ENCODE data around the gene GLI3.

DNA sequence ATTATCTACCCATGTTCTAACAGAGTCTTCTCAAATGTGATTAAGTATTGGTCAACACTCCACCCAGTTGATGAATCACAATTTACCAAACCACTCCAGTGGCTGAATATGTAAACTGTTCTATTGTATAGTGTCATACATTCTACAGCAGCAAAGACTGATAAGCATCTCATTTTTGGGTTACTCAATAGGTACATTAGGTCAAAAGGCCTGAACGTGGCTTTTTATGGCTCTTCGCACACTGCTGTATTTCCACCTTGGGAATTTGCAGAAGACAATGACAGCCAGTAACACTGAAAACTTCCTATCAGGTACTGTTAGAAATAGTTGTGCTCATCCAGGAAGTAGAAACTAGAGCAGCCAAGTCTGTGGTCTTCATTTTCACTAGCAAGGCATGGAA lies 166.9 kb downstream of the GLI3 start:
- TF ChIP-seq, protein P1, sequence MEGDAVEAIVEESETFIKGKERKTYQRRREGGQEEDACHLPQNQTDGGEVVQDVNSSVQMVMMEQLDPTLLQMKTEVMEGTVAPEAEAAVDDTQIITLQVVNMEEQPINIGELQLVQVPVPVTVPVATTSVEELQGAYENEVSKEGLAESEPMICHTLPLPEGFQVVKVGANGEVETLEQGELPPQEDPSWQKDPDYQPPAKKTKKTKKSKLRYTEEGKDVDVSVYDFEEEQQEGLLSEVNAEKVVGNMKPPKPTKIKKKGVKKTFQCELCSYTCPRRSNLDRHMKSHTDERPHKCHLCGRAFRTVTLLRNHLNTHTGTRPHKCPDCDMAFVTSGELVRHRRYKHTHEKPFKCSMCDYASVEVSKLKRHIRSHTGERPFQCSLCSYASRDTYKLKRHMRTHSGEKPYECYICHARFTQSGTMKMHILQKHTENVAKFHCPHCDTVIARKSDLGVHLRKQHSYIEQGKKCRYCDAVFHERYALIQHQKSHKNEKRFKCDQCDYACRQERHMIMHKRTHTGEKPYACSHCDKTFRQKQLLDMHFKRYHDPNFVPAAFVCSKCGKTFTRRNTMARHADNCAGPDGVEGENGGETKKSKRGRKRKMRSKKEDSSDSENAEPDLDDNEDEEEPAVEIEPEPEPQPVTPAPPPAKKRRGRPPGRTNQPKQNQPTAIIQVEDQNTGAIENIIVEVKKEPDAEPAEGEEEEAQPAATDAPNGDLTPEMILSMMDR (IDR thresholded peaks at IDR 0.05; ENCODE audit: low read depth, low read length), result no peak
- no peak for TF ChIP-seq EZH2phosphoT487 (IDR thresholded peaks at IDR 0.05; ENCODE audit: low read depth)

Measured in OCI-LY3 (cell line).